Stimulated activated CD8-positive, alpha-beta memory T cell treated with anti-CD3 and anti-CD28 coated beads, Interleukin-15, amount 100 ng/mL, for 48 hours (primary cell): ENCODE data around the gene MRPL11.

Experiments
- DNase-seq, 2 donors: peaks; one replicate each; pipeline ENCODE4 v3.0.0-alpha.2; 2020; ENCODE audit warnings: low read depth in 2 of 2

MRPL11 gene

GRCh38 chr11:66391322-66391721 is 47.3 kb downstream of the MRPL11 start:
- DNase-seq, result no peak

- DNase-seq, result peak; percentile 41 to 57
Measured at GRCh38 chr11:66388780-66389386, 49.8 kb downstream of the MRPL11 start.

DNA sequence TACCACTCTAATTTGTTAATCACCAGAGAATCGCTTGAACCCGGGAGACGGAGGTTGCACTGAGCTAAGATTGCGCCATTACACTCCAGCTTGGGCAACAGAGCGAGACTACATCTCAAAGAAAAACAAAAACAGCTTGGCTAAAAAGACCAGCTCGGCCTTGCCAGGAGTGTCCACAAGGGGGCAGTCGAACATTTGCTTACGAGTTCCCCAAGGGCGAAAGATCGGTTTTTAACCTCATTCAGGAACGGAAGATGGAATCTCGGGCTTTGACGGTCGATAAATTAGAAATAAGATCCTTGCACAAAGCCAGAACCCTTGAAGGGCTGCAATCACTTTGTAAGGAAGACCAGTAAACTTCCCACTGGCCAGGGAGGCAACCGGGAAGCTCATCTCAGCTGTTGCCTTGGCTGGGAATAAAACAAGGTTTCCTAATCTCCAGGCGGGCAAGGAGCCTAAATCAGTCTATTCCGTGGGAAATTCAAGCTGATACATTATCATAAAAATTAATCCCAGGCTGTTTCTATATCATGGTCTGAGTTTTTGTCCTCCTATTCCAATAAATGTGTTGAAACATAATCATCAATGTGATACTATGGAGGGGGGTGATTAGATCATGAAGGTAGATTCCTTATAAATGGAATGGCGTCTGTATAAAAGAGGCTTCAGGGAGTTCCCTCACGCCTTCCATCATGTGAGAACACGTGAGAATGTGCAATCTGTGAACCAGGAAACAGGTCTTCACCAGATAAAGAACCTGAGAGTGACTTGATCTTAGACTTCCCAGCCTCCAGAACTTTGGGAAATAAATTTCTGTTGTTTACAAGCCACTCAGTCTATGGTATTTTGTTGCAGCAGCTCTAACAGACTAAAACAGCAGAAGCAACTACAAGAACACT is 52.2 kb downstream of the MRPL11 start:
- peak; percentile 53 to 60 for DNase-seq
